HG03064 (cell line): ENCODE data around the gene ZDHHC11.
"Not testable (repeated sequence)": the region's sequence is repeated elsewhere in the genome, so short reads cannot be mapped to it uniquely, and the experiment has no call there.

Experiments
- ATAC-seq: cut with Tn5 transposase; IDR thresholded peaks from one replicate; pipeline ENCODE4 v1.9.1; 2021; ENCODE audit warnings: low read depth; ENCODE audit not compliant: unreplicated experiment

The ZDHHC11 gene

DNA sequence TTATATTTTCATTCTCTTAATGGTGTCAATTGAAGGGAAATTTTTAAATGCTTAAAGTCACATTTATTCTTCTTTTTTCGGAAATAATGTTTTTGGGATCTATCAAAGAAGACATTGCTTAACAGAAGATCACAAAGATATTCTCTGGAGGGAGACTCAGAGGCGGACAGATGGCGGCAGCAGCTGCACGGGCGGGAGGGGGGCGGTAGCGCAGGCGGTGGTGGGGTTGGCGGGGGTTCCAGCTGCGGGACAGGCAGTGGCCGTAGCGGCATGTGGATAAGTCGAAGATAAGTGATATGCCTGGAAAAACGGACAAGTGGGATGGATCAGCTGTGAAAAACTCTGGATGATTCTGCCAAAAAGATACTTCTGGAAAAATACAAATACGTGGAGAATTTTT, 34.6 kb downstream of the ZDHHC11 start:
- ATAC-seq = no peak

DNA sequence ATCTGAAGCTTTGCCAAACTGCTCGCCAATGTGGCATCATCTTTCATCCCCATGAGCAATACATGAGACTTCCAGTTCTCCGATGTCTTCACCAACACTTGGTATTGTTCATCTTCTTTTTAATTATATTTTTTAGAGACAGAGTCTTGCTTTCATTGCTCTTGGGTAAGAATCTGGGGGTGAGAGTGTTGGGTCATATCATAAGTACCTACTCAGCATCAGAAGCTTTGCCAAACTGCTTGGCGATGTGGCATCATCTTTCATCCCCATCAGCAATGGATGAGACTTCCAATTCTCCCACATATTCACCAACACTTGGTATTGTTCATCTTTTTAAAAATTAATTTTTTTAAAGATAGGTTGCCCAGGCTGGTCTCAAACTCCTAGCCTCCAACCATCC, 35.3 kb downstream of the ZDHHC11 start:
- no peak for ATAC-seq

- ATAC-seq = not testable (repeated sequence)
Measured at GRCh38 chr5:813575-813974, 37.2 kb downstream of the ZDHHC11 start.

DNA sequence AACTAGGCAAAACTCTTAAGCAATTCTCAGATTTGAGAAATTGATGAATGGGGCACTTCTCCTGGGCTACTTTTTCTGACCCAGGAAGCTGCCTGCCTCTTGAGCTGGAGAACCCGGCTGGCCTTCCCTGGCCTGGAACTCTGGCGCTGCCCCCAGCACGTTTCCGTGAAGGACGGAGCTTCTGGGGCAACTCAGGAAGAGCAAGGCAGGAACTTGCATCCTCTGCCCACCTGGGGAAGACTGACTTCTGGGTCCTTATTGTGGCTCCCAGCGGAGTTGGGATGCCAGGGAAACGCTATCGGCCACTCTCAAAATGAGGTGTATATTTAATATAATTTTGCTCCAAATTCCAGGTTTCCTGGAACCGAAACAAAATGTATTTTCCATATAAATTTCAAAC, 39.4 kb downstream of the ZDHHC11 start:
- not testable (repeated sequence) for ATAC-seq

- ATAC-seq = not testable (repeated sequence)
Measured at GRCh38 chr5:807719-808514, 42.9 kb downstream of the ZDHHC11 start.

- no peak for ATAC-seq
Measured at GRCh38 chr5:801472-801871, 49.3 kb downstream of the ZDHHC11 start.

- not testable (repeated sequence) for ATAC-seq
Measured at GRCh38 chr5:801055-801454, 49.7 kb downstream of the ZDHHC11 start.

DNA sequence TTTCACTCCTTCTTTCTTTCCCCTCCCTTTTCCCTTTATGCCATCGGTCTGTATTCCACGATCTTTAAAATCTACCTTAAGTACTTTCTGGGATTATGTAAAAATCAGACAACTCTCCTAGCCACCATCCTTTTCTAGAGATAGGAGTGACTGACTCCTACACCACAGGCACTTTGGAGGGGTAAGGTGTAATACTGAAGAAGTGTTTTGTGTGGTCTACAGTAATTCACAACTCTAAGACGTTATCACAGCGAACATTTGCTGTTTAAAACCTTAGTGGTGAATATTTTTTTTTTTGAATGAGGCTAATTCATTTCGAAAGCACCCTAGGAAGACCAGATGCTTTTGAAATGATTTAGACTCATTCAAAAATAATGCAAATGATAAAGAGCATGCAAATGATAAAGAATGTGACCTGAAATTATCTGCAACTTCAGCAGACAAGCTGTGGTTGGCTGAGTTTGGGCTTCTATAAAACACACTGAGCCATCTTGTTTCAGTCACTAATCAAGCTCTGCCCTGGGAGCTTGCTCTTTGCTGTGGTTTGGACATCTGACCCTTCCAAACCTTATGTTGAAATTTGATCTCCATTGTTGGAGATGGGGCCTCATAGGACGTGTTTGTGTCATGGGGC, 52.2 kb downstream of the ZDHHC11 start:
- not testable (repeated sequence) for ATAC-seq

DNA sequence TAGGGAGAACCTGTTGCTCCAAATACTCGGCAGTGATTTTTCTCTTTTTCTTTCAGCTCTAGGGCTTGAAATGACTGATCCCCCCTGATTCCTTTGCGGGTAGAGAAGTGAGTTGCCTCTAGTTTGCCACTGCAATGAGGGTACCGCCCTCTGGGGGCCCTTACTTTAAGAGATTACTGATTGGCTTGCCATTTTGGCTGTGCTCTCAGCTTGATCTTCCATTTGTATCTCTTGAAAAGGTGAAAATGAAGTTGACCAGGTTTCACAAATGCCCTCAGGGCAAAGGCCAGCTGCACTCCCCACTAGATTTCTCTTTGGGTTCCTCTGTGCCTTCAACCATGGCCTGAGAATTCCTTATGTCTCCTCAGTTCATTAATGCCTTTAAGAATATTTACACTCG, 52.8 kb downstream of the ZDHHC11 start:
- ATAC-seq = not testable (repeated sequence)

- ATAC-seq = not testable (repeated sequence)
Measured at GRCh38 chr5:795873-796272, 54.9 kb downstream of the ZDHHC11 start.

GRCh38 chr5:794948-795347, 55.8 kb downstream of the ZDHHC11 start:
- ATAC-seq = not testable (repeated sequence)

DNA sequence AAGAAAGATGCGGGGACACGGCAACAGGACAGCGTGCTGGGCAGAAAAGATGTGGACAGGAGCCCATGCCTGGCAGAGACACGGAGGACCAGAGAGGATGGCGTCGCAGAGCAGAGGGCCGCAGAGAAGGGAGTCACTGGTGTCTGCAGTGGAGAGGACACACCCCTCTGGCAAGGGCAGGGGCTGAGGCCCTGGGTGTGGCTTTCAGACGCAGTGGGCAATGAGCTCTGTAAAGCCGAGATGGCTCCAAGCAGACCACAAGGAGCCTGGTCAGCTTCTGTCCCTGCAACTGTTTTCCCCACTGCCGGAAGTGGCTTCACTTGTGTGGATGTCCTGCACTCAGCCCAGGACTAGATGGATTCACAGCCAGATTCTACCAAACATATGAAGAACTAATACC, 62.1 kb downstream of the ZDHHC11 start:
- ATAC-seq = not testable (repeated sequence)

GRCh38 chr5:787857-788233, 62.9 kb downstream of the ZDHHC11 start:
- ATAC-seq = not testable (repeated sequence)

GRCh38 chr5:787224-787856, 63.4 kb downstream of the ZDHHC11 start:
- ATAC-seq = not testable (repeated sequence)

DNA sequence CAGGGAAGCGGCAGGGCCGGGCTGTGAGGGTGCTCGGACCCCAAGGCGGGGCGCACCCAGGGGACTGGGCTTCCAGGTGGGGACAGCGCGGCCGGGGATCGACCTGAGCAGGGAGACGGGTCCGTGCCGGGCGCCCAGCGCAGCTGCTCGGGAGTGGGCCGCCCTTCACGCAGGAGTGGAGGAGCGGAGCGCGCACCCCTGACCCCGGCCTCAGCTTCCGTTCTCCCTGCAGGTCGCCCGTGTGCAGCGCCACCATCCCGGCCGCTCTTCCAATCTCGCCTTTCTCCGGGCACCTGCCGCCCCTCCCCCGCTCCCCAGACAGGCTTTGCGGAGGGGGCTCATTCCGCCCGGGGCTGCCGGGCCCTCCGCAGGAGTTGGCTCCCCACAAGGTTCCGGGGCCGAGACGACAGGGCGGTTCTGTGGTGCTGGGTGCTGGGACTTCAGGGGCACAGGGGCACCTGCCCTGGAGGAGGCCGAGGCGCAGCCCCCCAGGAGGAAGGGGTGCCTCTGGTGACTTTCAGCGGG, 65.5 kb downstream of the ZDHHC11 start:
- ATAC-seq = not testable (repeated sequence)

DNA sequence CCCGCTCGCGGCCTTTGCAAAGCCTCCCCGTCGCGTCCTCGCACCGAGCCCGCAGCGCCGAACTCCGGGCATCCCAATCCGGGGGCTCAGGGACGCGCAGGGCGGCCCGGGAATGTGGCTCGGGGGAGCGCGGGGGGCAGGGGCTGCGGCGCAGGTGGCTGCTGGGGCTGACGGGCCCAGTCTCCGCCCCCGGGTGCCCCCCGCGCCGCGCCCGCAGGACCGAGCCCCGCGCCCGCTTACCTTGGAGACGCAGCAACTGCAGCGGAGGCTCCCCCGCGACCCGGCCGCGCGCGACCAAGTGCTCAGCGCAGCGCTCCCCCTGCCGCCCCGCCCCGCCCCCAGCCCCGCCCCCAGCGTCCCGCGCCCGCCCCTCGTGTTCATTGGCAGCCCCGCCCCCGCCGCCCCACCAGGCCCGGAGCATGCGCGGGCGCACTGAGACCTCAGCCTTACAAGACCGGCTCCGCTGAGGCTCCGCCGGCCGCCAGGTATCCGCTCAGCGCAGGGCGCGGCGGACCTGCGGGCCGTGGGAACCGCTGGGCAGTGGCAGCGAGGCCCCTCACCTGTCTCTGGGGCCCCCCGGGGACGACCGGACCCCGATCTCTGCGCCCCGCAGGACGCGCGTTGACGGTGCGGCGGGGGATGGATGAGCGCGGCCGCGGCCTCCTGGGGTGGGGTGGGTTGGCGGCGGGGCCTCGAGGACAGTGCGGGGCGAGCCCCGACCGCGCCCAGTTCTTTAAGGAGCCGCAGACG, 66.2 kb downstream of the ZDHHC11 start, which contains the start of gene ZDHHC11B:
Gene ZDHHC11B (minus strand): TSS at position 302 of the 750 bp plus-strand sequence. CDS start 17,810 bp downstream, outside the sequence.
- ATAC-seq = not testable (repeated sequence)

- ATAC-seq = not testable (repeated sequence)
Measured at GRCh38 chr5:783881-784427, 66.8 kb downstream of the ZDHHC11 start.

- not testable (repeated sequence) for ATAC-seq
Measured at GRCh38 chr5:783049-783802, 67.6 kb downstream of the ZDHHC11 start.

DNA sequence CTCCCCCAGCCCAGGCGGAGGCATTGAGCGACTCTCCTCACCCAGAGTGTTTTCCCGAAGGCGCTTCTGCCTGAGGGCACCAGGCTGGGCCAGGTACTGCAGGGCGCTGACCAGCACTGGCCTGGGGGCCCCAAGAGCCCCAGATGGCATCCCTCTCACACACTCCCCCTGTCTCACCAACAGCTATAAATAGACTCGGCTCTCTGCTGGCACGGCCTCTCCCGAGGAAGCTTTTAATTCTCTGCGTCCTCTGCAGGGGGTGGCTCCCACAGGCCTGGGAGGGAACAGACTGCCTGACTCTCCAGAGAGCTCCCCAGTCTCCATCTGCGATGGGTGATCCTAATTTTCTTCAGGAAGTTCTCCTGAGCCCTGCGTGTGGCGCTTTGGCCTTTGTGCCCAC, 68.4 kb downstream of the ZDHHC11 start:
- ATAC-seq = not testable (repeated sequence)
